ENCODE data around the gene ZDHHC9.
A peak's percentile ranks its signal among the peaks of the same experiment; 100 is the strongest.

Gene ZDHHC9

DNA sequence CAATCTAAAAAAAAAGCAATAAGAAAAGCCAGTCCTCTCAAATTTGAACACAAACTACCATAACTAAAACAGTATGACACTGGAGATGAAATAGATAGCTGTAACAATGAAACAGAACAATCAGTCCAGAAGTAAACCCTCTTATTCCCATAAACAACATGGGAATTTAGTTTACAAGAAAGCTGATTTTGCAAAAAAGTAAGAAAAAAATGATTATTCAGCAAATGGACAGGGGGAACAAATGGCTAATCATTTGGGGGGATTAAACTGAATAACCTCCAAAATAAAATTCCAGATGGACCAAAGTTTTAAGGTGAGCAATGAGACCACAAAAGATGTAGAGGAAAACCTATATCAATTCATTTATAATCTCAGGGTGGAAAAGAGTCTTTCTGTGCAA, 80.0 kb downstream of the ZDHHC9 start:
- no peak for DNase-seq (ENCODE audit: low read depth in 2 of 2)

GRCh38 chrX:129762448-129762847, 81.2 kb downstream of the ZDHHC9 start:
- DNase-seq (ENCODE audit: low read depth in 2 of 2): no peak

DNA sequence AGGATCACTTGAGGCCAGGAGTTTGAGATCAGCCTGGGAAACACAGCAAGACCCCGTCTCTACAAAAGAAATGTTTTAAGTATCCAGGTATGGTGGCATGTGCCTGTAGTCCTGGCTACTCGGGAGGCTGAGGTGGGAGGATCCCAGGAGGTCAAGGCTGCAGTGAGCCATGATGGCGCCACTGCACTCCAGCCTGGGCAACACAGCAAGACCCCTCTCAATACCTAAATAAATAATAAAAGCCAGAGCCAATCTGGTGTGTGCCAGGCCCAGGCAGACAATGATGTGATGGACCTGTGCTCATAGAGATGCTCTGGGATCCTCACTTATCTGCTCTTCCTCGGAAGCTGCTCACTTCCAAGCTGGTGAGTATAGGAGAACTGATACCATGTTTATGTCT, 82.1 kb downstream of the ZDHHC9 start:
- DNase-seq (ENCODE audit: low read depth in 2 of 2): no peak

GRCh38 chrX:129760981-129761380, 82.7 kb downstream of the ZDHHC9 start:
- no peak for DNase-seq (ENCODE audit: low read depth in 2 of 2)

GRCh38 chrX:129760155-129760554, 83.5 kb downstream of the ZDHHC9 start:
- no peak for DNase-seq (ENCODE audit: low read depth in 2 of 2)

- peak in 1 of 2 experiments; percentile 36 for DNase-seq (ENCODE audit: low read depth in 2 of 2)
Measured at GRCh38 chrX:129759576-129760061, 84.1 kb downstream of the ZDHHC9 start.

DNA sequence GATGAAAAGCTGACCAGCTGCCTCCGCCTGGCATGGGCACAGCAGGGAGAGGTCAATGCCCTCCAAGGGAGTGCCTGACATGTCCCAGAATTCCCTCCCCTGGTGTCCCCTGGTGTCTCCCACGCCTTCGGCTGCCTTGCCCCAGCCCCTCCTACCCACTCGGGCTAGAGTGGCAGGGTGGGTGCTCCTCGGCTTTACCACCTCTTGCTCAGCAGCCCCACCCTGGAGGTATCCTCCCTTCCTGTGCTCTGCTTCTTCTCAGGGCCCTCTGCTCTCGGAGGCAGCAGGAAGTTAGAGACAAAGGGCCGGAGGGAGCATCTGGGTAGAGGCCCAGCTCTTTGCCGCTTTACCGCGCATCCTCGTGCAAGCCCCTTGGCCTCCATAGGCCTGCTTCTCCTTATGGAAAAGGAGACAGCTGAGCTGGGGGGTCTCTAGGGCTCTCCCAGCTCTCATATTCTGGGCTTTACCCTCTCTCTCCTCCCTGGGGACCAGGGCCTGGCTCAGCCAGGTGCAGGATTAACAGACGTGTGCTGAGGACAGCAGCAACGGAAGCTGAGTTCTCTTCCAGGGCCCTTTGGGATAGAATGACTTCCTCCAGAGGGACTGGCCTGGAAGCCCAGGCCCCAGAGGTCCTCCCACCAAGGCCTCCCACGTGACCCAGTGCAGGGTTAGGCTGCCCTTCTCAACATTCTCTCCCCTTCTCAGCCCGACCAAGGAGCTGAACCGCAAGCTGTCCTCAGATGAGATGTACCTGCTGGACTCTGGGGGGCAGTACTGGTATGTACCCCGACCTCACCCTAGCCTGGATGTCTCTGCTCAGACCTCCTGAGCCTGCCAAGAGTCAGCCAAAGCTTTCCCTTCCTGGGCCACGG, 87.7 kb downstream of the ZDHHC9 start:
- no peak for DNase-seq (ENCODE audit: low read depth in 2 of 2)

GRCh38 chrX:129754056-129755024, 89.3 kb downstream of the ZDHHC9 start:
- no peak for DNase-seq (ENCODE audit: low read depth in 2 of 2)

All from fibroblast of skin of left biceps (primary cell).